ENCODE data around the gene PTPN9.

GRCh38 chr15:75452364-75452864 is 126.7 kb downstream of the PTPN9 start:
- no peak for TF ChIP-seq RARB (CRISPR knock-in tag; IDR thresholded peaks at IDR 0.05)
- TF ChIP-seq PATZ1 (CRISPR knock-in tag; IDR thresholded peaks at IDR 0.05; ENCODE audit: borderline replicate concordance), result no peak
- TF ChIP-seq ZC3H10 (CRISPR knock-in tag; IDR thresholded peaks at IDR 0.05), result no peak
- no peak for TF ChIP-seq CREB5 (CRISPR knock-in tag; IDR thresholded peaks at IDR 0.05; ENCODE audit: low read depth)

Data from SK-N-SH treated with all-trans-retinoic acid at 6 μM for 48 hours (cell line).